ENCODE measurements around the gene EED.
"Not testable (repeated sequence)": the region's sequence is repeated elsewhere in the genome, so short reads cannot be mapped to it uniquely, and the experiment has no call there.

EED gene

GRCh38 chr11:86302092-86302793, 57.7 kb downstream of the EED start, which contains the start of gene HIKESHI:
Gene HIKESHI, plus strand, starts transcription at chr11:86302240. Its CDS starts 209 bp downstream, at chr11:86302449.
- DNase-seq = peak; percentile 84

- DNase-seq = no peak
Measured at GRCh38 chr11:86303257-86303656, 58.7 kb downstream of the EED start.

GRCh38 chr11:86308710-86309109, 64.2 kb downstream of the EED start:
- not testable (repeated sequence) for DNase-seq

GRCh38 chr11:86313793-86314192, 69.2 kb downstream of the EED start:
- DNase-seq = no peak

- DNase-seq = no peak
Measured at GRCh38 chr11:86314636-86315035, 70.1 kb downstream of the EED start.
